Measurements from ENCODE around the gene VPS45.
"Not testable (repeated sequence)": the region's sequence is repeated elsewhere in the genome, so short reads cannot be mapped to it uniquely, and the experiment has no call there.

VPS45 gene

GRCh38 chr1:150168960-150169601 lies 101.5 kb downstream of the VPS45 start:
- in situ Hi-C loops (cut with HindIII; ENCODE audit: low pct_ligation_motif_present, low pct_unique_long_range_greater_than_20kb, low sequenced_read_pairs): no loop called here

GRCh38 chr1:150171801-150172200 lies 104.2 kb downstream of the VPS45 start:
- in situ Hi-C loops (cut with HindIII; ENCODE audit: low pct_ligation_motif_present, low pct_unique_long_range_greater_than_20kb, low sequenced_read_pairs): no loop called here
- no peak for DNase-seq

More at GRCh38 chr1:150168960-150169601, 101.5 kb downstream of the VPS45 start:
- peak; percentile 67 for DNase-seq

GRCh38 chr1:150173141-150173585 lies 105.6 kb downstream of the VPS45 start:
- in situ Hi-C loops (cut with HindIII; ENCODE audit: low pct_ligation_motif_present, low pct_unique_long_range_greater_than_20kb, low sequenced_read_pairs): no loop called here
- no peak for DNase-seq

GRCh38 chr1:150176593-150176992 lies 109.0 kb downstream of the VPS45 start:
- DNase-seq: no peak
- in situ Hi-C loops (cut with HindIII; ENCODE audit: low pct_ligation_motif_present, low pct_unique_long_range_greater_than_20kb, low sequenced_read_pairs): no loop called here

- in situ Hi-C loops (cut with HindIII; ENCODE audit: low pct_ligation_motif_present, low pct_unique_long_range_greater_than_20kb, low sequenced_read_pairs): no loop called here
- DNase-seq: no peak
Measured at GRCh38 chr1:150178548-150178947, 111.0 kb downstream of the VPS45 start.

- in situ Hi-C loops (cut with HindIII; ENCODE audit: low pct_ligation_motif_present, low pct_unique_long_range_greater_than_20kb, low sequenced_read_pairs): no loop called here
- no peak for DNase-seq
Measured at GRCh38 chr1:150179867-150180266, 112.3 kb downstream of the VPS45 start.

GRCh38 chr1:150180474-150180873 lies 112.9 kb downstream of the VPS45 start:
- in situ Hi-C loops (cut with HindIII; ENCODE audit: low pct_ligation_motif_present, low pct_unique_long_range_greater_than_20kb, low sequenced_read_pairs): no loop called here
- no peak for DNase-seq

- in situ Hi-C loops (cut with HindIII; ENCODE audit: low pct_ligation_motif_present, low pct_unique_long_range_greater_than_20kb, low sequenced_read_pairs): no loop called here
- DNase-seq: no peak
Measured at GRCh38 chr1:150182247-150182646, 114.7 kb downstream of the VPS45 start.

- no peak for DNase-seq
- in situ Hi-C loops (cut with HindIII; ENCODE audit: low pct_ligation_motif_present, low pct_unique_long_range_greater_than_20kb, low sequenced_read_pairs): no loop called here
Measured at GRCh38 chr1:150183061-150183460, 115.5 kb downstream of the VPS45 start.

- in situ Hi-C loops (cut with HindIII; ENCODE audit: low pct_ligation_motif_present, low pct_unique_long_range_greater_than_20kb, low sequenced_read_pairs): no loop called here
- no peak for DNase-seq
Measured at GRCh38 chr1:150185481-150185880, 117.9 kb downstream of the VPS45 start.

GRCh38 chr1:150186438-150186788 lies 118.8 kb downstream of the VPS45 start:
- in situ Hi-C loops (cut with HindIII; ENCODE audit: low pct_ligation_motif_present, low pct_unique_long_range_greater_than_20kb, low sequenced_read_pairs); DNase-seq: not testable (repeated sequence)

- peak; percentile 72 for DNase-seq
- in situ Hi-C loops (cut with HindIII; ENCODE audit: low pct_ligation_motif_present, low pct_unique_long_range_greater_than_20kb, low sequenced_read_pairs): no loop called here
Measured at GRCh38 chr1:150186789-150187559, 119.4 kb downstream of the VPS45 start.

GRCh38 chr1:150187560-150187931 lies 120.0 kb downstream of the VPS45 start:
- no peak for DNase-seq
- in situ Hi-C loops (cut with HindIII; ENCODE audit: low pct_ligation_motif_present, low pct_unique_long_range_greater_than_20kb, low sequenced_read_pairs): no loop called here

GRCh38 chr1:150192012-150192411 lies 124.4 kb downstream of the VPS45 start:
- in situ Hi-C loops (cut with HindIII; ENCODE audit: low pct_ligation_motif_present, low pct_unique_long_range_greater_than_20kb, low sequenced_read_pairs): no loop called here
- peak; percentile 81 for DNase-seq

GRCh38 chr1:150194381-150195031 lies 126.9 kb downstream of the VPS45 start:
- no peak for DNase-seq
- in situ Hi-C loops (cut with HindIII; ENCODE audit: low pct_ligation_motif_present, low pct_unique_long_range_greater_than_20kb, low sequenced_read_pairs): no loop called here
